Muscle of leg (tissue), 11 donors: ENCODE results near the gene ZNF608. TPM values are rescaled to one million over a fixed set of nuclear protein-coding genes. Genes with fewer than 3 reads are reported as not detected.

Experiments used
- DNase-seq: peaks from one replicate; pipeline ENCODE4 v3.0.0; 2013
- H3K27ac ChIP-seq: one replicate; pipeline ENCODE4 v1.5.1; 2013; ENCODE audit warnings: mild to moderate bottlenecking, low read length, control low read depth
- H3K27me3 ChIP-seq: one replicate; pipeline ENCODE4 v1.6.1; 2013; ENCODE audit warnings: low read length; ENCODE audit not compliant: control insufficient read depth, insufficient read depth
- H3K36me3 ChIP-seq: one replicate; pipeline ENCODE4 v1.6.1; 2013; ENCODE audit warnings: low read length; ENCODE audit not compliant: control insufficient read depth, insufficient read depth
- H3K4me1 ChIP-seq: one replicate; pipeline ENCODE4 v1.6.1; 2013; ENCODE audit warnings: low read length; ENCODE audit not compliant: control insufficient read depth, insufficient read depth
- H3K4me3 ChIP-seq: one replicate; pipeline ENCODE4 v1.5.1; 2013; ENCODE audit warnings: low read length, control low read depth
- H3K9me3 ChIP-seq: replicated peaks from 2 replicates; pipeline ENCODE4 v1.6.1; 2013; ENCODE audit warnings: low read depth, low read length; ENCODE audit not compliant: control insufficient read depth
- WGBS: methylation state at CpG from one replicate; pipeline ENCODE4 v1.1.5; 2013; ENCODE audit warnings: missing lambda C conversion rate; ENCODE audit not compliant: insufficient coverage; 5-methylcytosine and 5-hydroxymethylcytosine counted together
- polyA plus RNA-seq, 8 donors: library from polyadenylated mRNA; unstranded; fragments of 120-200 nt; gene quantifications; one replicate each; pipeline versions ENCODE4 v1.2.1 to v1.2.3, GENCODE V29; 2013; ENCODE audit warnings: inconsistent platforms in 1 of 8, low replicate concordance in 1 of 8; ENCODE audit not compliant: insufficient read length in 8 of 8, insufficient read depth in 1 of 8
- total RNA-seq: library from RNA; stranded (reverse); fragments of 120-200 nt; gene quantifications from one replicate; pipeline ENCODE4 v1.2.4, GENCODE V29; 2013

ZNF608 gene
- total and polyA plus RNA-seq, 9 donors, result 16.3 to 27.5 (median 20.5) TPM

- DNase-seq, result no peak
- Histone ChIP-seq H3K4me3 (no peak overlapping the region), H3K27me3 (no peaks in the 10 kb centered on the region), H3K9me3 (no peaks in the 10 kb centered on the region), H3K27ac (no peak overlapping the region), H3K36me3 (no peaks in the 10 kb centered on the region), H3K4me1 (no peaks in the 10 kb centered on the region)
- no CpG with 5 or more reads among the region's 2 CpGs for WGBS
Measured at GRCh38 chr5:124755041-124755440, 8.6 kb upstream of the ZNF608 start.

GRCh38 chr5:124754206-124754927 is 7.9 kb upstream of the ZNF608 start:
- H3K4me3 ChIP-seq, result no peak overlapping the region
- 17% methylated on average over 1 of the region's 7 CpGs for WGBS

GRCh38 chr5:124752854-124753720 is 6.6 kb upstream of the ZNF608 start:
- H3K27ac ChIP-seq, result no peak overlapping the region
- H3K4me3 ChIP-seq, result no peak overlapping the region
- no peak for DNase-seq
- no peaks in the 10 kb centered on the region for H3K27me3 ChIP-seq
- H3K36me3 ChIP-seq, result no peaks in the 10 kb centered on the region
- peaks cover 6% of the 10 kb centered on the region for H3K4me1 ChIP-seq
- 68% methylated on average over 5 of the region's 6 CpGs for WGBS
- no peaks in the 10 kb centered on the region for H3K9me3 ChIP-seq

More at GRCh38 chr5:124754206-124754927, 7.9 kb upstream of the ZNF608 start:
- no peak overlapping the region for H3K27ac ChIP-seq
- H3K36me3 ChIP-seq, result no peaks in the 10 kb centered on the region
- no peaks in the 10 kb centered on the region for H3K9me3 ChIP-seq
- DNase-seq, result peak; percentile 58
- peaks cover 4% of the 10 kb centered on the region for H3K4me1 ChIP-seq
- H3K27me3 ChIP-seq, result no peaks in the 10 kb centered on the region

GRCh38 chr5:124751031-124751430 is 4.6 kb upstream of the ZNF608 start:
- H3K9me3 ChIP-seq, result no peaks in the 10 kb centered on the region
- H3K4me1 ChIP-seq, result peaks cover 6% of the 10 kb centered on the region
- no CpG with 5 or more reads among the region's 2 CpGs for WGBS
- no peaks in the 10 kb centered on the region for H3K36me3 ChIP-seq
- no peaks in the 10 kb centered on the region for H3K27me3 ChIP-seq
- DNase-seq, result no peak
- H3K27ac ChIP-seq, result no peak overlapping the region
- no peak overlapping the region for H3K4me3 ChIP-seq

GRCh38 chr5:124748687-124749594 is 2.5 kb upstream of the ZNF608 start:
- peaks cover 14% of the 10 kb centered on the region for H3K4me1 ChIP-seq
- peak overlapping the region; percentile 98 for H3K27ac ChIP-seq
- no peaks in the 10 kb centered on the region for H3K9me3 ChIP-seq
- DNase-seq, result peak; percentile 98
- WGBS, result 0% methylated on average over 3 of the region's 25 CpGs
- no peaks in the 10 kb centered on the region for H3K36me3 ChIP-seq
- H3K4me3 ChIP-seq, result peak overlapping the region; percentile 65
- no peaks in the 10 kb centered on the region for H3K27me3 ChIP-seq

- H3K4me3 ChIP-seq, result peak overlapping the region; percentile 65
- DNase-seq, result peak; percentile 81
- H3K9me3 ChIP-seq, result no peaks in the 10 kb centered on the region
- H3K4me1 ChIP-seq, result peaks cover 21% of the 10 kb centered on the region
- H3K27me3 ChIP-seq, result no peaks in the 10 kb centered on the region
- H3K36me3 ChIP-seq, result no peaks in the 10 kb centered on the region
- H3K27ac ChIP-seq, result peak overlapping the region; percentile 98
- WGBS, result 0% methylated on average over 3 of the region's 17 CpGs
Measured at GRCh38 chr5:124747791-124748686, 1.6 kb upstream of the ZNF608 start.

- peak overlapping the region; percentile 65 for H3K4me3 ChIP-seq
- H3K27me3 ChIP-seq, result no peaks in the 10 kb centered on the region
- no peaks in the 10 kb centered on the region for H3K9me3 ChIP-seq
- peaks cover 26% of the 10 kb centered on the region for H3K4me1 ChIP-seq
- 0% methylated on average over 3 of the region's 32 CpGs for WGBS
- DNase-seq, result peak; percentile 99
- no peaks in the 10 kb centered on the region for H3K36me3 ChIP-seq
- H3K27ac ChIP-seq, result peak overlapping the region; percentile 98
Measured at GRCh38 chr5:124746916-124747790, 714 bp upstream of the ZNF608 start.

GRCh38 chr5:124745007-124745927 is 1.2 kb downstream of the ZNF608 start:
- Histone ChIP-seq H3K9me3 (no peaks in the 10 kb centered on the region), H3K36me3 (no peaks in the 10 kb centered on the region), H3K4me3 (peak overlapping the region; percentile 65), H3K27ac (peak overlapping the region; percentile 98), H3K4me1 (peaks cover 33% of the 10 kb centered on the region), H3K27me3 (no peaks in the 10 kb centered on the region)
- peak; percentile 56 for DNase-seq
- WGBS, result 10% methylated on average over 2 of the region's 8 CpGs
